ENCODE results near the gene ILF2. TPM values are rescaled to one million over a fixed set of nuclear protein-coding genes. Genes with fewer than 3 reads are reported as not detected.
"Not testable (repeated sequence)": the region's sequence is repeated elsewhere in the genome, so short reads cannot be mapped to it uniquely, and the experiment has no call there.

The ILF2 gene
- total RNA-seq, 1 donor from 2014 or later = 85.4 TPM

DNA sequence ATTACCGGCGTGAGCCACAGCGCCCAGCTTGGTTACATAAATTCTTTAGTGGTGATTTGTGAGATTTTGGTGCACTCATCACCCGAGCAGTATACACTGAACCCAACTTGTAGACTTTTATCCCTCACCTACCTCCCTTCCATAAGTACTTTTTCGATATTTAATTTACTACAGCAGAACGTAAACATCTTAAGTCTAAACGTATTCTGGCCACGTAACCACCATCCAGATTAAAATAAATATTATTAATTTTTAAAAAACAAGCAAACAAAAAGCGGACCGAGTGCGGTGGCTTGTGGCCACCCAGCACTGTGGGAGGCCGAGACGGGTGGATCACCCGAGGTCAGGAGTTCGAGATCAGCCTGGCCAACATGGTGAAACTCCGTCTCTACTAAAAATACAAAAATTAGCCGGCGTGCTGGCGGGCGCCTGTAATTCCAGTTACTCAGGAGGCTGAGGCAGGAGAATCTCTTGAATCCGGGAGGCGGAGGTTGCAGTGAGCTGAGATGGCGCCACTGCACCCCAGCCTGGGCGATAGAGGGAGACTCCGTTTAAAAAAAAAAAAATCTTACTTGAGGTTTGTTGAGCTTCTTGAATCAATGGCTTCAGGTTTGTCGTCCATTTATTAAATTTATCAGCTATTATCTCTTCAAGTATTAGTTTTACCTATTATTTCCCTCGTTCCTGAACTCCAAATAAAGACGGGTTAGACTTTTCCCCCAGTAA, 998 bp upstream of the ILF2 start:
- DNase-seq (ENCODE audit: extremely low spot score in 2 of 2); H3K9me3 ChIP-seq; H3K27me3 ChIP-seq: not testable (repeated sequence)
- Histone ChIP-seq H3K36me3 (peaks cover 6 to 27% of the 10 kb centered on the region in 2 donors), H3K27ac (peak overlapping the region; percentile 86), H3K4me1 (peaks cover 28% of the 10 kb centered on the region), H3K4me3 (peak overlapping the region; percentile 43 to 84)
- TF ChIP-seq POLR2AphosphoS5 (IDR thresholded peaks at IDR 0.05; ENCODE audit: insufficient read depth in 1 of 2, low read depth in 1 of 2) = peak in 1 of 2 donors; percentile 40
- intact Hi-C loops (cut with DNase I) = loop anchor here (10.0 kb wide), 1 partner anchor 283 kb away; the partner anchor contains the start of gene CRTC2

DNA sequence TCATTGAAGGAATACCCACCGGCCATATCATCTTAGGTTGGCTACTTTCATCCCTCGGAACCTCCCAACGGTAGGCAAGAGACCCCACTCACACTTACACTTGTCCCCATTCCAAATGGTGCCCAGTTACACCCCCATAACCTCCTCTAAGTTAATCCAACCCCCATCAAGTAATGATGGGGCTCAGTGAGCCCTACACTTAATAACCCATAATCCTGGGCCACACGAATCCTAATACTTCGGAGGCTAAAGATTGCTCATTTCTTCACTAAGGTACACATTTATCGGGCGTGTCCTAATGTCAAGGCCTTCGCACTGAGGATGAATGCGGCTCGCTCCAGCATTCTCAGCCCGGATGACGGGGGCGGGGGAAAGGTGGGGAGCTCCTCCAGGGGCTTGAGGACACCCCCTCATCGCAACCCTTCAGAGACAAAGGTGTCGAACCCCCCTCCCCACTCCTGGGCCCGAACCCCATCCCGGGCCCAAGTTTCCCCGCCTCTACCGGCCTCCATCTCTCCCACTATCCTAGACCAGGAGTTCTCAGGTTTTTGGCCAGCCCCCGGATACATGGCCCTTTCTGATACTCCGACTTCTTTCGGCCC, 435 bp downstream of the ILF2 start:
- H3K36me3 ChIP-seq = peaks cover 6 to 41% of the 10 kb centered on the region in 2 donors
- peak overlapping the region; percentile 84 to 85 for H3K4me3 ChIP-seq
- H3K9me3 ChIP-seq = no peaks in the 10 kb centered on the region
- H3K4me1 ChIP-seq = peaks cover 28% of the 10 kb centered on the region
- H3K27ac ChIP-seq = peak overlapping the region; percentile 86
- intact Hi-C loops (cut with DNase I) = loop anchor here (10.0 kb wide), 1 partner anchor 284 kb away; the partner anchor contains the start of gene CRTC2
- no peak for DNase-seq (ENCODE audit: extremely low spot score in 2 of 2)
- no peak for TF ChIP-seq POLR2A (IDR thresholded peaks at IDR 0.05)
- TF ChIP-seq, protein P1, sequence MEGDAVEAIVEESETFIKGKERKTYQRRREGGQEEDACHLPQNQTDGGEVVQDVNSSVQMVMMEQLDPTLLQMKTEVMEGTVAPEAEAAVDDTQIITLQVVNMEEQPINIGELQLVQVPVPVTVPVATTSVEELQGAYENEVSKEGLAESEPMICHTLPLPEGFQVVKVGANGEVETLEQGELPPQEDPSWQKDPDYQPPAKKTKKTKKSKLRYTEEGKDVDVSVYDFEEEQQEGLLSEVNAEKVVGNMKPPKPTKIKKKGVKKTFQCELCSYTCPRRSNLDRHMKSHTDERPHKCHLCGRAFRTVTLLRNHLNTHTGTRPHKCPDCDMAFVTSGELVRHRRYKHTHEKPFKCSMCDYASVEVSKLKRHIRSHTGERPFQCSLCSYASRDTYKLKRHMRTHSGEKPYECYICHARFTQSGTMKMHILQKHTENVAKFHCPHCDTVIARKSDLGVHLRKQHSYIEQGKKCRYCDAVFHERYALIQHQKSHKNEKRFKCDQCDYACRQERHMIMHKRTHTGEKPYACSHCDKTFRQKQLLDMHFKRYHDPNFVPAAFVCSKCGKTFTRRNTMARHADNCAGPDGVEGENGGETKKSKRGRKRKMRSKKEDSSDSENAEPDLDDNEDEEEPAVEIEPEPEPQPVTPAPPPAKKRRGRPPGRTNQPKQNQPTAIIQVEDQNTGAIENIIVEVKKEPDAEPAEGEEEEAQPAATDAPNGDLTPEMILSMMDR (IDR thresholded peaks at IDR 0.05) = no peak
- no peak for TF ChIP-seq POLR2AphosphoS5 (IDR thresholded peaks at IDR 0.05; ENCODE audit: insufficient read depth in 1 of 2, low read depth in 1 of 2)
- no peaks in the 10 kb centered on the region for H3K27me3 ChIP-seq

DNA sequence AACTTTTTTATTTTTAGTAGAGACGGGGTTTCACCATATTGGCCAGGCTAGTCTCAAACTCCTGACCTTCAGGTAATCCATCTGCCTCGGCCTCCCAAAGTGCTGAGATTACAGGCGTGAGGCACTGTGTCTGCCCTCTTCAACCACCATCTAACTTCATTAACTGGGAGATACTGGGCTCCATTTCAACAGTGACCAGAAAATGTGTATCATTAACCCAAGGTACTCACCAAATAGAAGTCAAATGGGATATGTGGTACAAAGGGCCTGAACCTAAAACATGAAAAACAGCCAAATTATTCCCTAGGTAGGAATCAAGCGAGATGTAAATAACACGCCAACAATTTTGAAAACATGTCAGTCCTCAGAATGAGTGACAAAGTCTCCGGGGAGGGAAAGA, 1.2 kb downstream of the ILF2 start:
- peaks cover 28% of the 10 kb centered on the region for H3K4me1 ChIP-seq
- peaks cover 6 to 48% of the 10 kb centered on the region in 2 donors for H3K36me3 ChIP-seq
- H3K27me3 ChIP-seq = no peaks in the 10 kb centered on the region
- no peak for TF ChIP-seq POLR2AphosphoS5 (IDR thresholded peaks at IDR 0.05; ENCODE audit: insufficient read depth in 1 of 2, low read depth in 1 of 2)
- TF ChIP-seq, protein P1 (IDR thresholded peaks at IDR 0.05) = no peak
- no peak for TF ChIP-seq POLR2A (IDR thresholded peaks at IDR 0.05)
- no peak for DNase-seq (ENCODE audit: extremely low spot score in 2 of 2)
- intact Hi-C loops (cut with DNase I) = loop anchor here (10.0 kb wide), 1 partner anchor 285 kb away; the partner anchor contains the start of gene CRTC2
- peak overlapping the region; percentile 84 to 85 for H3K4me3 ChIP-seq
- H3K9me3 ChIP-seq = no peaks in the 10 kb centered on the region
- H3K27ac ChIP-seq = peak overlapping the region; percentile 86

DNA sequence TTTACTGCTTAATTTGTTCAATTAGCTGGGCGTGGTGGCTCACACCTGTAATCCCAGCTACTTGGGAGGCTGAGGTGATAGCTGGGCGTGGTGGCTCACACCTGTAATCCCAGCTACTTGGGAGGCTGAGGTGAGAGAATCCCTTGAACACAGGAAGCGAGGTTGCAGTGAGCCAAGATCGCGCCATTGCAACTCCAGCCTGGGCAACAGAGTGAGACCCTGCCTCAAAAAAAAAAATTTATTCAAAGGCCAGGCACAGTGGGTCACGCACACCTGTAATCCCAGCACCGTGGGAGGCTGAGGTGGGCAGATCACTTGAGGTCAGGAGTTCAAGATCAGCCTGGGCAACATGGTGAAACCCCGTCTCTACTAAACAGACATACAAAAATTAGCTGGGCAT, 2.1 kb downstream of the ILF2 start:
- H3K4me3 ChIP-seq; H3K27ac ChIP-seq; H3K9me3 ChIP-seq; H3K27me3 ChIP-seq; DNase-seq (ENCODE audit: extremely low spot score in 2 of 2); intact Hi-C loops (cut with DNase I): not testable (repeated sequence)
- Histone ChIP-seq H3K36me3 (peaks cover 6 to 58% of the 10 kb centered on the region in 2 donors), H3K4me1 (peaks cover 28% of the 10 kb centered on the region)

DNA sequence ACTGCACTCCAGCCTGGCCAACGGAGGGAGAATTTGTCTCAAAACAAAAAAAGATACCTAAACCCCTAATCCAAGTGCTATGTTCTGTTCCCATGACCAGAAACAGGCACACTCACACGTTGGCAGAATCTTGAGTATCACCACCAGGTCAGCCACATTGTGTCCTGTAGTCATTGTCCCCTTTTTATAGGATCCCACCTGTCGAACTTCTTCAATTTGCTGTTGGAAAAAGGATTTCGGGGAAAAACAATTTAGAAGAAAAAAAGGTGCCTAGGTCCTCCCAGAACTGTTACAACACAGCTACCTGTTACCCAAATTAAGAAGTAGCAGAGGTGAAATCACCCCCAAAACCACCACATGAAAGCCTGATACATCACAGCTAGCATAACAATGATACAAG, 3.4 kb downstream of the ILF2 start:
- H3K36me3 ChIP-seq = peaks cover 6 to 70% of the 10 kb centered on the region in 2 donors

More for the DNA sequence above, 3.4 kb downstream of the ILF2 start:
- intact Hi-C loops (cut with DNase I) = no loop called here
- no peaks in the 10 kb centered on the region for H3K27me3 ChIP-seq
- TF ChIP-seq, protein P1 (IDR thresholded peaks at IDR 0.05) = no peak
- no peak for TF ChIP-seq POLR2A (IDR thresholded peaks at IDR 0.05)
- TF ChIP-seq POLR2AphosphoS5 (IDR thresholded peaks at IDR 0.05; ENCODE audit: insufficient read depth in 1 of 2, low read depth in 1 of 2) = no peak
- no peaks in the 10 kb centered on the region for H3K9me3 ChIP-seq
- no peak overlapping the region for H3K4me3 ChIP-seq
- H3K4me1 ChIP-seq = peaks cover 28% of the 10 kb centered on the region
- H3K27ac ChIP-seq = no peak overlapping the region
- DNase-seq (ENCODE audit: extremely low spot score in 2 of 2) = no peak
